ENCODE measurements around the gene PRDM1.

Gene PRDM1

GRCh38 chr6:106056746-106057390, 29.3 kb upstream of the PRDM1 start:
- DNase-seq (ENCODE audit: insufficient read length, low spot score) (no peak), FAIRE-seq (no peak)
- TF ChIP-seq POLR2A (IDR thresholded peaks at IDR 0.05; ENCODE audit: low read depth, low read length) = no peak

GRCh38 chr6:106059331-106059730, 26.8 kb upstream of the PRDM1 start:
- no peak for DNase-seq (ENCODE audit: insufficient read length, low spot score)
- TF ChIP-seq POLR2A (IDR thresholded peaks at IDR 0.05; ENCODE audit: low read depth, low read length) = no peak
- no peak for FAIRE-seq

GRCh38 chr6:106060167-106060566, 26.0 kb upstream of the PRDM1 start:
- DNase-seq (ENCODE audit: insufficient read length, low spot score) (no peak), FAIRE-seq (no peak)
- no peak for TF ChIP-seq POLR2A (IDR thresholded peaks at IDR 0.05; ENCODE audit: low read depth, low read length)

GRCh38 chr6:106063448-106063850, 22.7 kb upstream of the PRDM1 start:
- FAIRE-seq (no peak), DNase-seq (ENCODE audit: insufficient read length, low spot score) (no peak)
- TF ChIP-seq POLR2A (IDR thresholded peaks at IDR 0.05; ENCODE audit: low read depth, low read length) = no peak

GRCh38 chr6:106064142-106064541, 22.0 kb upstream of the PRDM1 start:
- TF ChIP-seq POLR2A (IDR thresholded peaks at IDR 0.05; ENCODE audit: low read depth, low read length) = no peak
- FAIRE-seq = no peak
- DNase-seq (ENCODE audit: insufficient read length, low spot score) = no peak

- no peak for TF ChIP-seq POLR2A (IDR thresholded peaks at IDR 0.05; ENCODE audit: low read depth, low read length)
- DNase-seq (ENCODE audit: insufficient read length, low spot score) = no peak
- no peak for FAIRE-seq
These were observed 21.4 kb upstream of the PRDM1 start for GRCh38 chr6:106064756-106065155.

- DNase-seq (ENCODE audit: insufficient read length, low spot score) (no peak), FAIRE-seq (no peak)
- no peak for TF ChIP-seq POLR2A (IDR thresholded peaks at IDR 0.05; ENCODE audit: low read depth, low read length)
These were observed 19.1 kb upstream of the PRDM1 start for GRCh38 chr6:106066989-106067388.

- TF ChIP-seq POLR2A (IDR thresholded peaks at IDR 0.05; ENCODE audit: low read depth, low read length) = no peak
- no peak for DNase-seq (ENCODE audit: insufficient read length, low spot score)
- FAIRE-seq = no peak
These were observed 16.7 kb upstream of the PRDM1 start for GRCh38 chr6:106069478-106069877.

GRCh38 chr6:106070636-106071035, 15.5 kb upstream of the PRDM1 start:
- no peak for FAIRE-seq
- no peak for TF ChIP-seq POLR2A (IDR thresholded peaks at IDR 0.05; ENCODE audit: low read depth, low read length)

GRCh38 chr6:106072501-106073090, 13.5 kb upstream of the PRDM1 start:
- DNase-seq (ENCODE audit: insufficient read length, low spot score) (no peak), FAIRE-seq (no peak)
- no peak for TF ChIP-seq POLR2A (IDR thresholded peaks at IDR 0.05; ENCODE audit: low read depth, low read length)

More at GRCh38 chr6:106070636-106071035, 15.5 kb upstream of the PRDM1 start:
- no peak for DNase-seq (ENCODE audit: insufficient read length, low spot score)

- DNase-seq (ENCODE audit: insufficient read length, low spot score) (no peak), FAIRE-seq (no peak)
- no peak for TF ChIP-seq POLR2A (IDR thresholded peaks at IDR 0.05; ENCODE audit: low read depth, low read length)
These were observed 12.0 kb upstream of the PRDM1 start for GRCh38 chr6:106074146-106074545.

GRCh38 chr6:106076139-106076538, 10.0 kb upstream of the PRDM1 start:
- no peak for TF ChIP-seq POLR2A (IDR thresholded peaks at IDR 0.05; ENCODE audit: low read depth, low read length)
- DNase-seq (ENCODE audit: insufficient read length, low spot score) (no peak), FAIRE-seq (no peak)

GRCh38 chr6:106077170-106077569, 9.0 kb upstream of the PRDM1 start:
- no peak for TF ChIP-seq POLR2A (IDR thresholded peaks at IDR 0.05; ENCODE audit: low read depth, low read length)
- no peak for DNase-seq (ENCODE audit: insufficient read length, low spot score)
- FAIRE-seq = no peak

- no peak for FAIRE-seq
- TF ChIP-seq POLR2A (IDR thresholded peaks at IDR 0.05; ENCODE audit: low read depth, low read length) = no peak
- DNase-seq (ENCODE audit: insufficient read length, low spot score) = no peak
These were observed 8.3 kb upstream of the PRDM1 start for GRCh38 chr6:106077881-106078280.

All from H54 (cell line).